ENCODE measurements around the gene BCAP31. TPM values are rescaled to one million over a fixed set of nuclear protein-coding genes. Genes with fewer than 3 reads are reported as not detected.

Gene BCAP31
- total RNA-seq, 1 experiment from 2014 or later, result 371 TPM

DNA sequence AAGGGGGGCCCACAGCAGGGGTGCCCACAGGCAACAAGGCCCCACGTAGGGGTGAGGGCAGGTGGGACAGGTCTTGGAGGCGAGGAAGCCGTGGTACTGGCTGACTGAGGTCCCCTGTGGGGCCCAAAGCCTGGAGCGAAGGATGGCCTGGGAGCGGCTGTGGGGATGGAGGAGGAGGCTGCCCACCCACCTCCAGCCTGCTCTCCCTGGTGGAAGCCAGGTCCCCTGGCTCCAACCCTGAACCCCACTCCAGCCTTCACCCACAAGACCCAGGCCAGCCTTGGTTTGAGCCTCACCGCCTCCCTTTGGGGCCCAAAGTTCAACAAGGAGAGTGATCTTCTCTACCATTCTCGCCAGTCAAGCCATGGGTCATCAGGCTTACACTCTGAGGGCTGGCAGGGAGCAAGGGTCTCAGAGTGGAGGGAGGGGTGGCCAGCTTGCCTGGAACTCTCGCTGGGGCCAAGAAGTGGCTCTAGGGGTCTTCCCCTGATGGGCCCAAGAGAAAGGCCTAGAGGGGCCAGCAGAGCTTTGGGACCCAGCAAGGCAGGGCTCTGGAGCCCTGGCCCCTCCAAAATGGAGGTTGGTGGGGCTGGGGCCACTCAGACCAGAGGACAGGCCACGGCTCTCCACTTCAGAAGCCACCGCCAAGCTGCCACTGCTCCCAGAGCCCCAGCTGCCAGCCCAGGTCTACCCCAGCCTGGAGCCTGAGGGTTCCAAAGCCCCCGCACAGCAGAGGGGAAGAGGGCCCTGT lies 55.6 kb downstream of the BCAP31 start:
- H3K27me3 Mint-ChIP-seq (ENCODE audit: unreplicated experiment), result peaks cover 66% of the 10 kb centered on the region
- no peaks in the 10 kb centered on the region for H3K36me3 Mint-ChIP-seq (ENCODE audit: insufficient read depth, unreplicated experiment)
- no TSS peak for BruUV-seq (replicated peaks)
- CTCF ChIA-PET, result interaction anchor here (0.6 to 2.2 kb wide), 12 partner anchors 12 to 130 kb away, joined by 3 to 25 read pairs (median 4); partner anchors contain the start of genes DUSP9 and SLC6A8
- H3K4me3 Mint-ChIP-seq (ENCODE audit: low read depth, unreplicated experiment), result no peak overlapping the region
- no peaks in the 10 kb centered on the region for H3K9me3 Mint-ChIP-seq (ENCODE audit: low read depth, unreplicated experiment)
- H3K4me1 Mint-ChIP-seq (ENCODE audit: low read depth, unreplicated experiment), result peaks cover 12% of the 10 kb centered on the region
- H3K27ac Mint-ChIP-seq (ENCODE audit: unreplicated experiment), result no peak overlapping the region
- TF ChIP-seq, protein P1, sequence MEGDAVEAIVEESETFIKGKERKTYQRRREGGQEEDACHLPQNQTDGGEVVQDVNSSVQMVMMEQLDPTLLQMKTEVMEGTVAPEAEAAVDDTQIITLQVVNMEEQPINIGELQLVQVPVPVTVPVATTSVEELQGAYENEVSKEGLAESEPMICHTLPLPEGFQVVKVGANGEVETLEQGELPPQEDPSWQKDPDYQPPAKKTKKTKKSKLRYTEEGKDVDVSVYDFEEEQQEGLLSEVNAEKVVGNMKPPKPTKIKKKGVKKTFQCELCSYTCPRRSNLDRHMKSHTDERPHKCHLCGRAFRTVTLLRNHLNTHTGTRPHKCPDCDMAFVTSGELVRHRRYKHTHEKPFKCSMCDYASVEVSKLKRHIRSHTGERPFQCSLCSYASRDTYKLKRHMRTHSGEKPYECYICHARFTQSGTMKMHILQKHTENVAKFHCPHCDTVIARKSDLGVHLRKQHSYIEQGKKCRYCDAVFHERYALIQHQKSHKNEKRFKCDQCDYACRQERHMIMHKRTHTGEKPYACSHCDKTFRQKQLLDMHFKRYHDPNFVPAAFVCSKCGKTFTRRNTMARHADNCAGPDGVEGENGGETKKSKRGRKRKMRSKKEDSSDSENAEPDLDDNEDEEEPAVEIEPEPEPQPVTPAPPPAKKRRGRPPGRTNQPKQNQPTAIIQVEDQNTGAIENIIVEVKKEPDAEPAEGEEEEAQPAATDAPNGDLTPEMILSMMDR (IDR thresholded peaks at IDR 0.05; ENCODE audit: unreplicated experiment), result no peak
- DNase-seq, result no peak
- intact Hi-C loops (cut with micrococcal nuclease; ENCODE audit: unreplicated experiment), result loop anchor here (5.0 kb wide), 1 partner anchor 131 kb away; no protein-coding TSS in a partner anchor

DNA sequence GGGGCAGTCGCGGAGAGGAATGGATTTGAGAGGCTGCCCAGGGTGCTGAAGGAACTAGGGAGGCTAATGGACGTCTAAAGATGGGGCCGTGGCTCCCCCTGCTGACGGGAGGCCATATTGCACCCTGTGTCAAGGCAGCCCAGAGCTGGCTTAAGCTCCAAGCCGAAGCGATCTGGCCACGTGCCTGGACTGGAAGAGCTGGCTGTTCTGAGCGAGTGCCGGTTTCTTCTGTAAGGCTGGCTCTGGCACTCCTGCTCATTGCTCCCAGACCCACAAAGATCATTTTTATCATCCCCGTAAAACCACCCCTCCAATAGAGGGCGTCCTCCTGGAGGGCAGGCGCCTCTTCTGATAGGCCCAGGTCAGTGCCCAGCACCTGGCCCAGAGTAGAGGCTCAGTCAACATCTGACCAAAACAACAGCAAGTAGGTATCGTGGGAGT lies 56.2 kb downstream of the BCAP31 start:
- TF ChIP-seq, protein P1 (IDR thresholded peaks at IDR 0.05; ENCODE audit: unreplicated experiment), result peak; percentile 79
- Mint-ChIP-seq H3K27ac (ENCODE audit: unreplicated experiment) (no peak overlapping the region), H3K36me3 (ENCODE audit: insufficient read depth, unreplicated experiment) (no peaks in the 10 kb centered on the region), H3K4me3 (ENCODE audit: low read depth, unreplicated experiment) (peak overlapping the region; percentile 51), H3K4me1 (ENCODE audit: low read depth, unreplicated experiment) (peaks cover 12% of the 10 kb centered on the region), H3K27me3 (ENCODE audit: unreplicated experiment) (peaks cover 64% of the 10 kb centered on the region), H3K9me3 (ENCODE audit: low read depth, unreplicated experiment) (no peaks in the 10 kb centered on the region)
- DNase-seq, result peak; percentile 85
- BruUV-seq (replicated peaks), result no TSS peak
- CTCF ChIA-PET, result interaction anchor here (0.6 to 2.2 kb wide), 13 partner anchors 11 to 703 kb away, joined by 3 to 25 read pairs (median 4); partner anchors contain the start of genes DUSP9 and SLC6A8
- intact Hi-C loops (cut with micrococcal nuclease; ENCODE audit: unreplicated experiment), result loop anchor here (5.0 kb wide), 1 partner anchor 131 kb away; no protein-coding TSS in a partner anchor

DNA sequence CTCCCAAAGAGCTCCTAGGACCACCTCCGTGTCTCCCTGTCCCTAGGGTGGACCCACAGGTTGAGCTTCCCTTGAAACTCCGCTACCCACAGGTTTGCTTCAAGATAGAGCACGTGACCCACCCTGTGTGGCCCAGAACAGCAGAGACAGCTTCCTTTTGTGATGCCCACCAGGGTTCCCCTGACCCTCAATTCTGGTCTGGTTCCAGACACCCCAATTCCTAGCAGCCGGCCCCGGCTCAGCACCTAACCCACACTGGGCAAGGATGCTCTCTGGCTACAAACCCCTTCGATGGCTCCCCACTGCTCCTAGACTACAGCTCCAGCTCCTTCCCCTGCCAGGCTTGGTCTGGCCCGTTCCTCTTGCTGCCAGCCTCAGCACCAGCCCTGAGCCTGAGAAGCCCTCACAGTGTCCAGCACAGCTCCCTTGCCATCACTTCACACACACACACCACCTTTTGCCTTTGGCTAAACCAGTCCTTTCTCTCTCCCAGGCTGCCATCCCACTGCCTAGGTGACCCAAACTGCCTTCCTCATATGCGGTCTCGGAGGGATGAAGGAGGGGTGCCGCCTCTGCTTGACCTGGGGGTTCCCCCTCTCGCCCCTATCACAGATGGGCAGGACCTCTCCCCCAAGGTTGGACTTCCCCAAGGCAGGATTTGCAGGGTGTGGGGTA lies 56.8 kb downstream of the BCAP31 start:
- Mint-ChIP-seq H3K9me3 (ENCODE audit: low read depth, unreplicated experiment) (no peaks in the 10 kb centered on the region), H3K4me1 (ENCODE audit: low read depth, unreplicated experiment) (peaks cover 17% of the 10 kb centered on the region), H3K4me3 (ENCODE audit: low read depth, unreplicated experiment) (peak overlapping the region; percentile 51), H3K27ac (ENCODE audit: unreplicated experiment) (no peak overlapping the region), H3K27me3 (ENCODE audit: unreplicated experiment) (peaks cover 64% of the 10 kb centered on the region), H3K36me3 (ENCODE audit: insufficient read depth, unreplicated experiment) (no peaks in the 10 kb centered on the region)
- no TSS peak for BruUV-seq (replicated peaks)
- CTCF ChIA-PET, result interaction anchor here (0.6 to 2.2 kb wide), 12 partner anchors 20 to 704 kb away, joined by 3 to 25 read pairs (median 6); partner anchors contain the start of genes DUSP9 and SLC6A8
- TF ChIP-seq, protein P1 (IDR thresholded peaks at IDR 0.05; ENCODE audit: unreplicated experiment), result no peak
- intact Hi-C loops (cut with micrococcal nuclease; ENCODE audit: unreplicated experiment), result loop anchor here (5.0 kb wide), 1 partner anchor 130 kb away; no protein-coding TSS in a partner anchor
- DNase-seq, result no peak

DNA sequence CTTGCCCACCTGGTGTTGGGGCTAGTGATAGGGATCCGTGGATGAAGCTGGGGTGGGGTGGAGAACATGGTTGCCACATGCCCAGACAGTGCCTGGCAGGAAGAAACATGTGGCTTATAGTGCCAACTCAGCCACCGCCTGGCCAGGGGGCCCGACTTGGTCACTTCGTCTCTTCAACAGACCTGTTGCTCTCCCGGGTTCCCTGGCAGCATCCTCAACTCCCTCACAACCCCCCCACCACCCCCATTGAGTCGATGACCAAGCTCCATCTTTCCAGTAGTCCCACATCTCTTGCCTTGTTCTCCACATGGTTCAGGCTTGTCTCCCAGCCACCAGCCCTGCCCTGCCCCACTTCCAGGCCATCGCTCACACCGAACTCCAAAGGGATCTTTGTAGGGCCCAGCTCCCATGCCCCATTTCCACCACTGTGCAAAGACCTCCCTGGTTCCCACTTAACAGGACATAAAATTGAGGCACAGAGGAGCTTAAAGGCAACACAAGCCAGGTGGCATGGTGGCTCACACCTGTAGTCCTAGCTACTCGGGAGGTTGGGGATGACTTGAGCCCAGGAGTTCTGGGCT lies 58.4 kb downstream of the BCAP31 start:
- no peaks in the 10 kb centered on the region for H3K9me3 Mint-ChIP-seq (ENCODE audit: low read depth, unreplicated experiment)
- CTCF ChIA-PET, result interaction anchor here (0.6 kb wide), 1 partner anchor 106 kb away, joined by 3 read pairs; no protein-coding TSS in a partner anchor
- no peak overlapping the region for H3K27ac Mint-ChIP-seq (ENCODE audit: unreplicated experiment)
- intact Hi-C loops (cut with micrococcal nuclease; ENCODE audit: unreplicated experiment), result loop anchor here (5.0 kb wide), 1 partner anchor 129 kb away; no protein-coding TSS in a partner anchor
- no peak overlapping the region for H3K4me3 Mint-ChIP-seq (ENCODE audit: low read depth, unreplicated experiment)
- peaks cover 18% of the 10 kb centered on the region for H3K4me1 Mint-ChIP-seq (ENCODE audit: low read depth, unreplicated experiment)
- TF ChIP-seq, protein P1 (IDR thresholded peaks at IDR 0.05; ENCODE audit: unreplicated experiment), result no peak
- no TSS peak for BruUV-seq (replicated peaks)
- H3K36me3 Mint-ChIP-seq (ENCODE audit: insufficient read depth, unreplicated experiment), result no peaks in the 10 kb centered on the region
- DNase-seq, result no peak
- peaks cover 75% of the 10 kb centered on the region for H3K27me3 Mint-ChIP-seq (ENCODE audit: unreplicated experiment)

Measured in Calu3 (cell line).